Sigmoid colon (tissue), 4 donors: ENCODE results near the gene ADCY7.

Experiments
- POLR2A ChIP-seq, 2 donors: fragments of 450-650 bp; IDR thresholded peaks; one replicate each; pipeline ENCODE4 v1.6.1; 2016; ENCODE audit warnings: antibody characterized with exemption in 2 of 2, mild to moderate bottlenecking in 2 of 2, moderate library complexity in 2 of 2
- POLR2AphosphoS5 ChIP-seq, 4 donors: sonication (generic); formaldehyde crosslinking; IDR thresholded peaks; one replicate each; pipeline ENCODE4 v1.6.1; 2017; ENCODE audit warnings: antibody characterized with exemption in 4 of 4
- TF ChIP-seq, protein P1 (sequence below), 4 experiments: fragments of 450-650 bp in 3 of 4; fragments of 200-600 bp in 1 of 4; IDR thresholded peaks; one replicate each; pipeline ENCODE4 v1.5.1; 2016 to 2019; ENCODE audit warnings: antibody characterized with exemption in 4 of 4, mild to moderate bottlenecking in 3 of 4, moderate library complexity in 2 of 4

DNA sequence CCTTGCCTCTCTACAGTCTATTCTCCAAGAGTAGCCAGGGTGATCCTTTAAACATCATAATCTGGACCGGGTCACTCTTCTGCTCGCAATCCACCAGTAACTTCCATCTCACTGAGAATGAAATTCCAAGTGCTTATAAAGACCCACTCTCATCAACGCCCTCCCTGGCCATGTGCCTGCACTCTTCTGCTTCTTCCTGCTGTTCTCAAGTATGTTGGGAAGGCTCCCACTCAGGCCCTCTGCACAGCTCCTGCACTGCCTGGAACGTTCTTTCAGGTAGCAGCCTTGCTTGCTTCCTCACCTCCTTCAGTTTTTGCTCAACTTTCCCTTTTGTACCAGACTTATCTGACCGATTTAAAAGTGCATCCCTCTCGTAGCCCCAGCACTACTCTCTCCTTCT is 58.0 kb downstream of the ADCY7 start:
- TF ChIP-seq, protein P1, sequence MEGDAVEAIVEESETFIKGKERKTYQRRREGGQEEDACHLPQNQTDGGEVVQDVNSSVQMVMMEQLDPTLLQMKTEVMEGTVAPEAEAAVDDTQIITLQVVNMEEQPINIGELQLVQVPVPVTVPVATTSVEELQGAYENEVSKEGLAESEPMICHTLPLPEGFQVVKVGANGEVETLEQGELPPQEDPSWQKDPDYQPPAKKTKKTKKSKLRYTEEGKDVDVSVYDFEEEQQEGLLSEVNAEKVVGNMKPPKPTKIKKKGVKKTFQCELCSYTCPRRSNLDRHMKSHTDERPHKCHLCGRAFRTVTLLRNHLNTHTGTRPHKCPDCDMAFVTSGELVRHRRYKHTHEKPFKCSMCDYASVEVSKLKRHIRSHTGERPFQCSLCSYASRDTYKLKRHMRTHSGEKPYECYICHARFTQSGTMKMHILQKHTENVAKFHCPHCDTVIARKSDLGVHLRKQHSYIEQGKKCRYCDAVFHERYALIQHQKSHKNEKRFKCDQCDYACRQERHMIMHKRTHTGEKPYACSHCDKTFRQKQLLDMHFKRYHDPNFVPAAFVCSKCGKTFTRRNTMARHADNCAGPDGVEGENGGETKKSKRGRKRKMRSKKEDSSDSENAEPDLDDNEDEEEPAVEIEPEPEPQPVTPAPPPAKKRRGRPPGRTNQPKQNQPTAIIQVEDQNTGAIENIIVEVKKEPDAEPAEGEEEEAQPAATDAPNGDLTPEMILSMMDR (IDR thresholded peaks at IDR 0.05) = no peak
- TF ChIP-seq POLR2A (IDR thresholded peaks at IDR 0.05) = no peak
- TF ChIP-seq POLR2AphosphoS5 (IDR thresholded peaks at IDR 0.05) = no peak
